OCI-LY3 (cell line): Measurements from ENCODE around the gene ARL5A.

Source experiments
- CTCF ChIP-seq: fragments of 200-600, 300-600 bp; sonication (generic); IDR thresholded peaks from 2 replicates; pipeline ENCODE4 v1.5.1; 2014; ENCODE audit warnings: antibody characterized with exemption, low read length, low read depth
- EZH2phosphoT487 ChIP-seq: fragments of 200-600 bp; shearing (Covaris generic); IDR thresholded peaks from 2 replicates; pipeline ENCODE4 v1.6.1; 2018; ENCODE audit warnings: antibody characterized with exemption, mixed run types, low read depth

DNA sequence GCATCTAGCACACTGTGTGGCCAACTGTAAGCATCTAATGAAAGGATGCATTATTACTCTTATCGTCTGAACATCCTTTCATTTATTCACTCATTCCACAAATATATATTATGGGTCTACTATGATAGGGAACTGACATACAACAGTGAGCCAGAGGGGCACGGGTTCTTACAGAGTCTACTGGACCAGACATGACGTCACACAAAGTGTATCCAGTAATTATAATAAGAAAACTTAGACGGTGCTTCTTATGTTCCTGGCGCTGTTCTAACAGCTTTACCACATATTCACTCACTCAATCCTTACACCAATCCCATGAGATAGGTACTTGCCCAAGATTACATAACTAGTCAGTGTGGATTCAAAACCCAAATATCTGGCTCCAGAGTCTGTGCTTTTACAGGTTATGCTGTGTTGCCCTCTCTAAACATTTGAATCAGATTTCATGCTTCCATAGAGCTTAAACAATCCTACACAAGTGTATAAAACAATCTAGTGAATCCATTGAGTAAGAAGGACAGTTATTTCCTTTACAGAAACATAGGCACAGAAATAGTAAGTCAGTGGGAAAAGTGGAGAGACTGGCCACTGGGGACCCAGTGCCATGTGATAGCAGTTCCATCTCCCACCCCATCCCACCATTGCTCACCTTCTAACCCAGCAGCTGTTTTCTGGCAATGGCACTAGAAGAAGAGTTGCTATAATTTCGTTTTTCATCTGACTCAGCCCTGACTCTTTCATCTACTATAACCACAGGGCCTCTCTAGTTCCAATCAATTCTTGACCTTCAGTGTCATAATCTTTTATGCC lies 24.2 kb upstream of the ARL5A start:
- TF ChIP-seq CTCF (no peak), EZH2phosphoT487 (no peak)
